HG02884 (cell line): ENCODE data around the gene NFKBIE.
A peak's percentile ranks its signal among the peaks of the same experiment; 100 is the strongest.

ENCODE experiments used
- ATAC-seq: cut with Tn5 transposase; IDR thresholded peaks from one replicate; pipeline ENCODE4 v1.9.1; 2021; ENCODE audit warnings: mild to moderate bottlenecking, moderate library complexity; ENCODE audit not compliant: unreplicated experiment

NFKBIE gene

GRCh38 chr6:44272999-44273566, 7.7 kb upstream of the NFKBIE start:
- ATAC-seq = no peak

GRCh38 chr6:44272529-44272928, 7.2 kb upstream of the NFKBIE start:
- no peak for ATAC-seq

- ATAC-seq = no peak
Observed at GRCh38 chr6:44271914-44272313, 6.6 kb upstream of the NFKBIE start.

- ATAC-seq = no peak
Observed at GRCh38 chr6:44271406-44271723, 6.0 kb upstream of the NFKBIE start.

GRCh38 chr6:44270526-44271405, 5.4 kb upstream of the NFKBIE start:
- ATAC-seq = no peak

GRCh38 chr6:44269921-44270525, 4.7 kb upstream of the NFKBIE start, which contains the start of gene TMEM151B:
TMEM151B (plus strand) TSS chr6:44270450; CDS start chr6:44270743, 293 bp downstream.
- no peak for ATAC-seq

GRCh38 chr6:44269178-44269920, 4.0 kb upstream of the NFKBIE start:
- ATAC-seq = no peak

GRCh38 chr6:44268095-44268628, 2.8 kb upstream of the NFKBIE start:
- ATAC-seq = no peak

- no peak for ATAC-seq
Observed at GRCh38 chr6:44267252-44267651, 1.9 kb upstream of the NFKBIE start.

GRCh38 chr6:44266347-44266746, 996 bp upstream of the NFKBIE start:
- peak; percentile 25 for ATAC-seq

- no peak for ATAC-seq
Observed at GRCh38 chr6:44265722-44266233, 427 bp upstream of the NFKBIE start.

- ATAC-seq = no peak
Observed at GRCh38 chr6:44264154-44265006, 971 bp downstream of the NFKBIE start.

GRCh38 chr6:44263354-44264100, 1.8 kb downstream of the NFKBIE start:
- no peak for ATAC-seq

- ATAC-seq = no peak
Observed at GRCh38 chr6:44262467-44263353, 2.6 kb downstream of the NFKBIE start.

GRCh38 chr6:44261581-44261980, 3.8 kb downstream of the NFKBIE start:
- ATAC-seq = no peak

- no peak for ATAC-seq
Observed at GRCh38 chr6:44260451-44261297, 4.7 kb downstream of the NFKBIE start.

GRCh38 chr6:44260011-44260410, 5.3 kb downstream of the NFKBIE start:
- no peak for ATAC-seq
